Loucy (cell line): ENCODE data around the gene SPAG17.

Experiments
- CTCF ChIP-seq: fragments of 200-600 bp; sonication (generic); conservative IDR thresholded peaks from 2 replicates; pipeline ENCODE4 v1.5.1; 2014; ENCODE audit warnings: mild to moderate bottlenecking, antibody characterized with exemption, low read length
- EZH2phosphoT487 ChIP-seq: fragments of 200-600 bp; IDR thresholded peaks from 2 replicates; pipeline ENCODE4 v1.6.1; 2018; ENCODE audit warnings: antibody characterized with exemption, mild to moderate bottlenecking, moderate library complexity, borderline replicate concordance

GRCh38 chr1:118160806-118161205 is 24.2 kb downstream of the SPAG17 start:
- TF ChIP-seq CTCF (no peak), EZH2phosphoT487 (no peak)
